NCI-H345 treated with DMSO at 0.1 percent for 48 hours (cell line): ENCODE measurements around the gene ANKS3.

Source experiments
- DNase-seq: peaks from one replicate; lab custom pipeline; 2025; ENCODE audit not compliant: unreplicated experiment; lab: John Stamatoyannopoulos, UW

Gene ANKS3, protein sequence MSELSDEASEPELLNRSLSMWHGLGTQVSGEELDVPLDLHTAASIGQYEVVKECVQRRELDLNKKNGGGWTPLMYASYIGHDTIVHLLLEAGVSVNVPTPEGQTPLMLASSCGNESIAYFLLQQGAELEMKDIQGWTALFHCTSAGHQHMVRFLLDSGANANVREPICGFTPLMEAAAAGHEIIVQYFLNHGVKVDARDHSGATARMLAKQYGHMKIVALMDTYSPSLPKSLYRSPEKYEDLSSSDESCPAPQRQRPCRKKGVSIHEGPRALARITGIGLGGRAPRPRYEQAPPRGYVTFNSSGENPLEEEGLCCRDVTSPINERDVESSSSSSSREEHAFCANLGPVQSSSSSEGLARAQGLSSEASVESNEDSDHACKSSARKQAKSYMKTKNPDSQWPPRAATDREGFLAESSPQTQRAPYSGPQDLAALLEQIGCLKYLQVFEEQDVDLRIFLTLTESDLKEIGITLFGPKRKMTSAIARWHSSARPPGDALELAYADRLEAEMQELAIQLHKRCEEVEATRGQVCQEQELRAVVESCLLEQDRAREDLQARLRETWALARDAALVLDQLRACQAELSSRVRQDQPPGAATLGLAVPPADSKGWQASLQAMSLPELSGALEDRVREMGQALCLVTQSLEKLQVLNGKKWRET

DNA sequence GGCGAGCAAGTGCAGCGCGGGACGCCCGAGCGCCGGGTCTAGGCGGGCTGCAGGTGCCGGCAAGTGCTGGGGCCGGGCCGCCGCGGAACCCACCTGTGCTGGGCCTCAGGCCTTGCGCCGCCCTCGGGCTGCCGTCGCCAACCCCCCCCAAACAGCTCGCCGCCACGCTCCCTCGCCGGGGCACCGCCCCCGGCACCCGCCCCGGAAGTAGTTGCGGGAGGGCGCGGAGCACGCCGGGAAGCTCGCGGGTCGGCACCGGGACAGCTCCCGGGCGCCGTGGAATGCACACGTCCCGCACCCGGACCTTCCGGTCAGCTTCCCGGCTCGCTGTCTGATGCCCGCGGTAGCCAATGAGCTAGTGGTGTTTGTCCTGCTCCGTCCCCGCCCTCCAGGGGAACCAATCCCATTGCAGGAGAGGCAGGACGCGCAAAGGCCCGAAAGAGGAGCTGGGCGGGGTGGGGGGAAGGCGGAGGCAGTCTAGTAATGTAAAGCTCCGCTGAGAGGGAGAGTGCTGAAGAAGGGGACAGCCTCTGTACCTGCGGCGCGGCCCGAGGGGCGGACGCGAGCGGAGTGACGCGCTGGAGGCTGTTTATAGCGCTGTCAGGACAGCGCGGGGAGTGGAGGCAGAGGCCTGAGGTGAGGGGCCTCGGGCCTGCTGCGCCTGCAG, at the start of gene ANKS3, which contains the start of gene DNAAF8:
Gene ANKS3 (minus strand): TSS at position 209 of the 667 bp plus-strand sequence. CDS start 4,122 bp downstream, outside the sequence.
Gene DNAAF8 (plus strand): TSS at position 475 of the 667 bp plus-strand sequence. CDS start 1,978 bp downstream, outside the sequence.
- DNase-seq = peak; percentile 88

GRCh38 chr16:4783251-4783950, 49.3 kb upstream of the ANKS3 start:
- DNase-seq = no peak

- DNase-seq = no peak
These were observed 46.2 kb upstream of the ANKS3 start for GRCh38 chr16:4780235-4780634.

GRCh38 chr16:4778050-4778392, 44.0 kb upstream of the ANKS3 start:
- DNase-seq = no peak

DNA sequence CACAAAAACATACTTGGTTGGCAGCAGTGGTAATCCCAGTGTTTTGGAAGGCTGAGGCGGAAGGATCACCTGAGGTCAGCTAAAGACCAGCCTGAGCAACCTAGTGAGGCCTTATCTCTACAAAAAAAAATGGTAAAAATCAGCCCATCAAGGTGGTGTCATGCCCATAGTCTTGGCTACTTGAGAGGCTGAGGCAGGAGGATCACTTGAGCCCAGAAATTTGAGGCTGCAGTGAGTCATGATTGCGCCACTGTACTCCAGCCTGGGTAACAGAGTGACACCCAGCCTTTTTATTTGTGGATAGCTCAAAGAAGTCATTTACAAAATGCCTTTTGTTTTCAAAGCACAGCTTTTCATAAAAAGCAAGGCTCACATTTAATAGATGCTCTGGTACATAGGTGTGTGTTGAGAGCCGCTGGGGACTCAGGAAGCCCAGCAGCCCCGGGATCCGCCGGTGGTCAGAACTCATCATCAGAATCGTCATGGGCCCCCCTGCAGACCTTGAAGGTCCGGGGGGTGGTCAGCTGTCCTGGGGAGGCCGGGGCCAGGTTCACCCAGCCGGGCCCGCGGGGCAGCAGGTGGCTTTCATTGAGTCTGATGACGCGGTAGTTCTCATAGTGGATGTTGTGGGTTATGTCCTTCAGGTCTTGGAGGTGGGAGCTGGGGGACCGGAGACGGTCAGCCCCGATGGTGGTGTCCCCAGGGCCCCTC, 43.4 kb upstream of the ANKS3 start:
- no peak for DNase-seq

DNA sequence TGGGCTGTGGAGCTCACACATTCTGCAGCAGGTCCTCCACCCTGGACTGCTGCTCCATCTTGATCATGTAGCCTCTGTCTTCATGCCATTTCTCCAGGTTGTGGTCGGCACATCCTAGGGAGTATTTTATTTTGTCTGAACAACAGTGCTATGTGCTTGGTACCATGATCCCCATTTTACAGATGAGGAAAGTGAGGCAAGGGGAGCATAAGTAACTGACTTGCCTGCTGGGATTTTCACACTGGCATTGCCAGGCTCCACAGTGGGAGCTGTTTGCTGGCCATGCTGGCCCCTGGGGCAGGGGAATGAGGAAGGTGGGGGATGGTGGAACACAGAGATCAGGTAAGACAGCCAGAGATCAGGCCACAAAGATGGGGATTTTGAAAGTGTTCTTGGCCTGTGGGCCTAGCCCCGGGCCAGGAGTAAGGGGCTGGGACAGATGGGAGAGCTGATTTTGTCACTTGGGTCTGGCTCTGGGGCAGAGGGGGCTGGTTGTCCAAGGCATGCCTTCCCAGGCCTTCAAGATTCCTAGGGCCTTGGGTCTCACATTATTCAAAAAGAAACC, 42.2 kb upstream of the ANKS3 start:
- no peak for DNase-seq

DNA sequence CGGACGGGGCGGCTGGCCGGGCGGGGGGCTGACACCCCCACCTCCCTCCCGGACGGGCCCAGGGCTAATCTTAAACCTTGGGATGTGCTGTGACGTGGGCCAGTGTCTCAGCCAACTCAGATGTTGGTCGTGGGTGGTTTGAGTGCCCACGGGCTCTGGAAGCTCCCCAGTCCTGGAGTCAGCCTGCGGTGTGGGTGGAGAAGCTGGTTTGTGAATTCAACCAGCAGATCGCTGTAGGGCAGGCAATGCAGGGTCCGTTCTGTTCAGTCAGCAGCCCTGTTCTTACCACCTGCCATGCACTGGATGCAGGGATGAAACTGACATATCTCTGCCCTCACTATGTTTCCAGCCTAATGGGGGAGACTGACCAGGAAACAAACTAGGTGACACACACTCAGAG, 40.9 kb upstream of the ANKS3 start:
- no peak for DNase-seq

DNA sequence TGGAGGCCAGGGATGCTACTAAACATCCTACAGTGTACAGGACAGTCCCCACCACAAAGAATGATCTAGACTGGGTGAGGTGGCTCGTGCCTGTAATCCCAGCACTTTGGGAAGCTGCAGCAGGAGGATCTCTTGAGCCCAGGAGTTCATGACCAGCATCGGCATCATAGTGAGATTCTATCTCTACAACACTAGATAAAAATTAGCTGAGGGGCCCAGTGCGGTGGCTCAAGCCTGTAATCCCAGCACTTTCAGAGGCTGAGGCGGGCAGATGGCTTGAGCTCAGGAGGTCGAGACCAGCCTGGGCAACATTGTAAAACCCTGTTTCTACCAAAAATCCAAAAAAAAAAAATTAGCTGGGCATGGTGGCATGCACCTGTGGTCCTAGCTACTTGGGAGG, 38.3 kb upstream of the ANKS3 start:
- no peak for DNase-seq

GRCh38 chr16:4771646-4772045, 37.6 kb upstream of the ANKS3 start:
- DNase-seq = no peak

DNA sequence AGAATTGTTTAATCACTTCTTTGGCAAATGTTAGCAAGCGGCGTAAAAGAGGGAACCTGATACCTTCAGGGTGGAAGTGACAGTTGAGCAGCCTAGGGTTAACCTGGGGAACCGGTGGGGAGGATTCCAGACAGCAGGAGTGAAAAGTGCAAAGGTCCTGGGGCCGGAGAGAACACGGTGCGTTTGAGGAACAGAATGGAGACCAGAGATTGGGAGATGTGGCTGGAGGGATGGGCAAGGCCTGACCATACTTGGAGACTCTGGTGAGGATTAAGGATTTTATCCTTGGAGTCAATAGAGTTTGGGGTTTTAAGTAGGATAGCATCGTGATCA, 35.2 kb upstream of the ANKS3 start:
- DNase-seq = no peak

DNA sequence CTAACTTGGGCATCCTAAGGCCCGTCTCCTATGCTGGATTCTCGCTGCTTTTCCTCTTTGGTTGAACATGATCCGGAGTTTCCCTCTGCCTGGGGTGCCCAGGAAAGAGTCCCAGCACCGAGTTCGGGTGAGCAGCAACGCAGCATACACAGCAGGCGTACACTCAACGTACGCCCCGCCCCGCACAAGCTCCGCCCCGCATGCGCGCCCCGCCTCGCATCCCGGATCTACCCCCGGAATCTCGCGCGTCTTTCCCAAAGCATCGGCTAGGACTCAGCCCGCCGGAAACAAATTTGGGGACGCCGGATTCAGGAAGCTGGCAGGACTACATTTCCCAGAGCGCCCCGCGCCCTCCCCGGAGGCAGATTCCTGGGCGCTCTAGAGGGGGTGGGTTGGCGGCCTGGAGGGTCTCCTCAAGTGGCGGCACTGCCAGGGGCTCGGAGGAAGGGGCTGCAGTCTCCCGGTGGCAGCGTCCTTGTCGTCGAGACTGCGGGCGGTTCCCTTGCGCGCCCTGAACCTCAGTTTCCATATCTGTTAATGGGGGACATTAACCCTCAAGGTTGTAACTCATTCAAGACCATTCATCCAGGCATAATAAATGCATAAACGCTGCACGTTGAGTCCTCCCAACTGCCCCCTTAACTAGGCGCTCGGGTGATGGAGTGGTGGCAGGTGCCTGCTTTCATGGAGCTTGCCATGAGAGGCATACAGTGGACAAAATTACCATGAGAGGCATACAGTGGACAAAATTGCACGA, 34.7 kb upstream of the ANKS3 start:
- DNase-seq = peak; percentile 90

DNA sequence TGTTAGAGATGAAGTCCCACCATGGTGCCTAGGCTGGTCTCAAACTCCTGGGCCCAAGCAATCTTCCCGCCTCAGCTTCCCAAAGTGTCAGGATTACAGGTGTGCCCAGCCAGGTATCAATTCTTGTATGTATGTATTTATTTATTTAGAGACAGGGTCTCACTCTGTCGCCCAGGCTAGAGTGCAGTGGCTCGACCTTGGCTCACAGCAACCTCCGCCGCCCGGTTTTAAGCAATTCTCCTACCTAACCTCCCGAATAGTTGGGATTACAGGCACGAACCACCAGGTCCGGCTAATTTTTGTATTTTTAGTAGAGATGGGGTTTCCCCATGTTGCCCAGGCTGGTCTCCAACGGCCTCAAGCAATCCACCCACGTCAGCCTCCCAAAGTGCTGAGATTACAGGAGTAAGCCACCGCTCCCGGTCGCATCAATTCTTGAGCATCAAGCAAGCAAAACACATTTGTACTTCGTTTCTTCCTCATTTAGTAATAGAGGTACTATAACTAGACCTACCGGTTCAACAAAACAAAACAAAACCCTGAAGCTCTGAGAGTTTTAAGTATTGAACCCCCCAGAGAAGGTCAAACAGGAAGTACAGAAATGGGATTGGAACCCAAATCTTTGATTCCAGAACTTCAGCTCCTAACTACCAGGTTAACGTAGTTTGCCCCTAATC, 33.9 kb upstream of the ANKS3 start:
- DNase-seq = peak; percentile 75

GRCh38 chr16:4766875-4767628, 33.0 kb upstream of the ANKS3 start, which contains the start of gene ZNF500:
Gene ZNF500, minus strand, starts transcription at chr16:4767162. Its CDS starts 1,184 bp downstream, at chr16:4765978.
- DNase-seq = peak; percentile 95

- DNase-seq = no peak
These were observed 31.7 kb upstream of the ANKS3 start for GRCh38 chr16:4765511-4766474.

DNA sequence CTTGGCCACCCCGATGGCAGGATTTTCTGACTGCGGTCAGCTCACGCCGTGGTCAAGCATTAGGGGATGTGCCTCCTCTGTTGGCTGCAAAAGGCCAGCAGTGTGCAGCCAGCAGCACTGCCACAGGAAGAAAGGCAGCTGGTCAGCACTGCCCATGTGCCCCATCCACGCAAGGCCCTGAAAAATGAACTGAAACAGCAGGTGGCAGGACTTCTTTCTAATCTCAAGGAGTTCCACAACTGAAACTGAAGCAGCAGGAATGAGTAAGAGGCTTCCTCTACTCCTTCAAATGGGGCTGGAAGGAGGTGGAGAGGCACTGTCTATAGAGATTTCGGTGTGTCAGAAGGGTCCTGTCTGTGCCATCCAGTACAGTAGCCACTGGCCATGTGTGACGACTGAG, 29.7 kb upstream of the ANKS3 start:
- no peak for DNase-seq

- DNase-seq = no peak
These were observed 28.1 kb upstream of the ANKS3 start for GRCh38 chr16:4762205-4762604.

DNA sequence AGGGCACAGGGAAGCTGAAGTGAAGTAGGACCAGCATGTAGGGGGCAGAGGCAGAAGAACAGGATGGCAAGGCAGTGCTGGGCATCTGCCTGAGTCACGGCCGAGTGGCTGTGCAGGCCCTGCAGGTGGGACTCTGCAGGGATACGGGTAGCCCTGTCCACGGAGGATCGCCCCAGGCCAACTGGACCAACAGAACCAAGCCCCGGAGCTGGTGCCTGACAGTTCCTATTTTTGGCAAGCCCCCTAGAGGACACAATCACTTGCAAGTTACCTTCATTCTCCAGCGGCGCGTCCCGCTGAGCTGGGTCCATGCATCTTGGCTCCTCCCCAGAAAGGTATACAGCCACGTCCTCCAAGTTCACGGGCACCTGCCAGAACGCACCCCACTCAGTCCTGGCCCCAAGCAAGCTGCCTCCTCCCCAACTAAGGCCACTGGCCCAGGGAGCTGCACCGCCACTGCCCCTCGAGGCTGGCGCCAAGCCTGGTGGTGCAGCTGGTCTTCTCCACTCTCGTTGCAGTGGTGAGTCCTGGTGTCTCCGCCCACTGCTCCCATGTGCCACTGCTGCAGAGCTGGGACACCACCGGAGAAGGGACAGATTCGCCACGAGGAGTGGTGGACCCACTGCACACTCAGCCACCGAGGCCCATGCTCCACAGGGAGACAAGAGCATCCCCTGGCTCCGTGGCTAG, 26.3 kb upstream of the ANKS3 start:
- no peak for DNase-seq
